Keratinocyte (primary cell): ENCODE results near the gene MOB1B. TPM values are rescaled to one million over a fixed set of nuclear protein-coding genes. Genes with fewer than 3 reads are reported as not detected.
"Not testable (repeated sequence)": the region's sequence is repeated elsewhere in the genome, so short reads cannot be mapped to it uniquely, and the experiment has no call there.

Experiments used
- DNase-seq: peaks from one replicate; pipeline ENCODE4 v3.0.0-alpha.2; 2011; ENCODE audit warnings: low read depth, missing footprints, low spot score
- FAIRE-seq: peaks from 2 replicates; lab custom pipeline; 2011; peaks lifted over from hg19 to GRCh38; lab: Jason Lieb, UNC
- H2AFZ ChIP-seq: 2 replicates; pipeline ENCODE4 v1.6.0; 2012; ENCODE audit warnings: low read length, control low read depth, inconsistent platforms; ENCODE audit not compliant: control insufficient read depth
- H3K27ac ChIP-seq: 2 replicates; pipeline ENCODE4 v1.5.1; 2011; ENCODE audit warnings: low read length; ENCODE audit not compliant: control insufficient read depth, insufficient read depth
- H3K27me3 ChIP-seq: 3 replicates; pipeline ENCODE4 v1.6.0; 2011; ENCODE audit warnings: low read length; ENCODE audit not compliant: control insufficient read depth, insufficient read depth; ENCODE audit errors: extremely low read depth
- H3K36me3 ChIP-seq, 2 experiments: 2 replicates in 1 of 2; 3 replicates in 1 of 2; pipeline ENCODE4 v1.5.1; 2011; ENCODE audit warnings: low read length in 2 of 2, mild to moderate bottlenecking in 1 of 2; ENCODE audit not compliant: control insufficient read depth in 2 of 2, insufficient read depth in 2 of 2; ENCODE audit errors: extremely low read depth in 1 of 2
- H3K4me1 ChIP-seq: 3 replicates; pipeline ENCODE4 v1.5.1; 2011; ENCODE audit warnings: low read length; ENCODE audit not compliant: control insufficient read depth, insufficient read depth; ENCODE audit errors: extremely low read depth
- H3K4me2 ChIP-seq: 3 replicates; pipeline ENCODE4 v1.6.0; 2011; ENCODE audit warnings: low read depth, low read length; ENCODE audit not compliant: control insufficient read depth, insufficient read depth; ENCODE audit errors: extremely low read depth
- H3K4me3 ChIP-seq, 3 experiments: fragments of 200-600 bp in 1 of 3; sonication (generic) in 1 of 3; 2 replicates in 2 of 3; 3 replicates in 1 of 3; pipeline ENCODE4 v1.5.1; 2011 to 2016; ENCODE audit warnings: low read length in 3 of 3, mild to moderate bottlenecking in 3 of 3, control low read depth in 2 of 3, inconsistent platforms in 1 of 3, low read depth in 1 of 3, mixed read lengths in 1 of 3, mixed run types in 1 of 3, moderate library complexity in 1 of 3; ENCODE audit not compliant: control insufficient read depth in 2 of 3, insufficient read depth in 2 of 3; ENCODE audit errors: extremely low read depth in 1 of 3
- H3K79me2 ChIP-seq: 2 replicates; pipeline ENCODE4 v1.6.0; 2012; ENCODE audit warnings: low read length; ENCODE audit not compliant: control insufficient read depth, insufficient read depth
- H3K9ac ChIP-seq: 3 replicates; pipeline ENCODE4 v1.6.0; 2011; ENCODE audit warnings: low read length; ENCODE audit not compliant: control insufficient read depth, insufficient read depth; ENCODE audit errors: extremely low read depth
- H3K9me1 ChIP-seq: 3 replicates; pipeline ENCODE4 v1.6.0; 2011; ENCODE audit warnings: low read length; ENCODE audit not compliant: control insufficient read depth, insufficient read depth; ENCODE audit errors: extremely low read depth
- H3K9me3 ChIP-seq: 2 replicates; pipeline ENCODE4 v1.5.1; 2012; ENCODE audit warnings: low read depth, low read length; ENCODE audit not compliant: control insufficient read depth
- H4K20me1 ChIP-seq: 3 replicates; pipeline ENCODE4 v1.6.0; 2011; ENCODE audit warnings: low read length; ENCODE audit not compliant: control insufficient read depth, insufficient read depth; ENCODE audit errors: extremely low read depth
- EZH2 ChIP-seq: IDR thresholded peaks from one replicate; pipeline ENCODE4 v1.6.1; 2012; ENCODE audit warnings: inconsistent platforms, mild to moderate bottlenecking, low read length, moderate library complexity
- dilution Hi-C: fragments of 300-500 bp; cut with MboI; formaldehyde crosslinking; loops from one replicate; pipeline ENCODE4 v1.7.0; 2020; ENCODE audit warnings: low sequenced_read_pairs; ENCODE audit not compliant: extremely low pct_ligation_motif_present
- polyA plus RNA-seq, 5 experiments: library from polyadenylated mRNA; depleted of rRNA in 3 of 5; stranded (reverse) in 3 of 5; stranded (forward) in 1 of 5; unstranded in 1 of 5; fragments of >200 nt; gene quantifications; 1 replicate in 1 of 5; 2 replicates in 3 of 5; 3 replicates in 1 of 5; pipeline versions ENCODE4 v1.2.1 to v1.2.3, GENCODE V29; 2011 to 2012; ENCODE audit warnings: missing spikeins in 2 of 5, low read depth in 1 of 5, low replicate concordance in 1 of 5
- TF ChIP-seq, protein P1 (sequence below), 3 experiments: IDR thresholded peaks in 1 of 3; conservative IDR thresholded peaks in 1 of 3; optimal IDR thresholded peaks in 1 of 3; 2 replicates in 2 of 3; 3 replicates in 1 of 3; pipeline versions ENCODE3 to v1.5.1; 2011; ENCODE audit warnings: low read length in 3 of 3, mild to moderate bottlenecking in 3 of 3, moderate library complexity in 2 of 3, control low read depth in 1 of 3, inconsistent platforms in 1 of 3; ENCODE audit not compliant: insufficient read depth in 2 of 3; ENCODE audit errors: extremely low read depth in 1 of 3

Gene MOB1B
- polyA plus RNA-seq, 1 donor (not counting 4 experiments of a cell fraction or from before 2014, with no cell fraction given) = 15.6 TPM

- no peak for DNase-seq
- FAIRE-seq = no peak
- no peaks in the 10 kb centered on the region for H3K9me3 ChIP-seq
- no peak for TF ChIP-seq EZH2
- TF ChIP-seq, protein P1, sequence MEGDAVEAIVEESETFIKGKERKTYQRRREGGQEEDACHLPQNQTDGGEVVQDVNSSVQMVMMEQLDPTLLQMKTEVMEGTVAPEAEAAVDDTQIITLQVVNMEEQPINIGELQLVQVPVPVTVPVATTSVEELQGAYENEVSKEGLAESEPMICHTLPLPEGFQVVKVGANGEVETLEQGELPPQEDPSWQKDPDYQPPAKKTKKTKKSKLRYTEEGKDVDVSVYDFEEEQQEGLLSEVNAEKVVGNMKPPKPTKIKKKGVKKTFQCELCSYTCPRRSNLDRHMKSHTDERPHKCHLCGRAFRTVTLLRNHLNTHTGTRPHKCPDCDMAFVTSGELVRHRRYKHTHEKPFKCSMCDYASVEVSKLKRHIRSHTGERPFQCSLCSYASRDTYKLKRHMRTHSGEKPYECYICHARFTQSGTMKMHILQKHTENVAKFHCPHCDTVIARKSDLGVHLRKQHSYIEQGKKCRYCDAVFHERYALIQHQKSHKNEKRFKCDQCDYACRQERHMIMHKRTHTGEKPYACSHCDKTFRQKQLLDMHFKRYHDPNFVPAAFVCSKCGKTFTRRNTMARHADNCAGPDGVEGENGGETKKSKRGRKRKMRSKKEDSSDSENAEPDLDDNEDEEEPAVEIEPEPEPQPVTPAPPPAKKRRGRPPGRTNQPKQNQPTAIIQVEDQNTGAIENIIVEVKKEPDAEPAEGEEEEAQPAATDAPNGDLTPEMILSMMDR (optimal IDR thresholded peaks at IDR 0.05 in 1 of 3, IDR thresholded peaks at IDR 0.05 in 1 of 3, conservative IDR thresholded peaks at IDR 0.05 in 1 of 3; ENCODE audit: extremely low read depth in 1 of 3, insufficient read depth in 2 of 3, low read length in 3 of 3) = no peak
- H2AFZ ChIP-seq = no peak overlapping the region
- H3K27ac ChIP-seq = no peak overlapping the region
- no peaks in the 10 kb centered on the region for H3K4me1 ChIP-seq
- no peaks in the 10 kb centered on the region for H4K20me1 ChIP-seq
- H3K27me3 ChIP-seq = no peaks in the 10 kb centered on the region
- dilution Hi-C loops = no loop called here
- H3K79me2 ChIP-seq = no peaks in the 10 kb centered on the region
- no peaks in the 10 kb centered on the region for H3K9me1 ChIP-seq
- H3K4me2 ChIP-seq = no peak overlapping the region
- no peak overlapping the region for H3K9ac ChIP-seq
- H3K4me3 ChIP-seq = no peak overlapping the region
- H3K36me3 ChIP-seq = no peaks in the 10 kb centered on the region
Measured at GRCh38 chr4:71029504-71029903, 127.3 kb downstream of the MOB1B start.

DNA sequence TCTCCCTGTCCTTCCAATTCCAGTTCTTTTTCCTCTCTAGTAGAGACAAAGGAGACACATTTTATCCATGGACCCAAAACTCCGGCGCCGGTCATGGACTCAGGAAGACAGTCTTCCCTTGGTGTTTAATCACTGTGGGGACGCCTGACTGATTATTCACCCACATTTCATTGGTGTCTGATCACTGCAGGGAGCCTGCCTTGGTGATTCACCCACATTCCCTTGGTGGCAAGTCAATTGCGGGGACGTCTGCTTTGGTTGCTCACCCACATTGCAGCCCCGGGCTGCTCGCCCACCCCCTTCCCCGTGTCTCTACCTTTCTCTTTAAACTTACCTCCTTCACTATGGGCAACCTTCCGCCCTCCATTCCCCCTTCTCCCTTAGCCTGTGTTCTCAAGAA, 129.9 kb downstream of the MOB1B start:
- H3K27me3 ChIP-seq, H3K4me1 ChIP-seq, H4K20me1 ChIP-seq, H3K9me1 ChIP-seq, H3K4me3 ChIP-seq, H3K27ac ChIP-seq, H3K9me3 ChIP-seq, H2AFZ ChIP-seq, H3K36me3 ChIP-seq, H3K4me2 ChIP-seq, H3K79me2 ChIP-seq, FAIRE-seq, H3K9ac ChIP-seq, dilution Hi-C loops, DNase-seq: not testable (repeated sequence)

Other genes with a start within 250 kb of the MOB1B start
- 0.06 TPM in 1 of 3 replicates, not detected in the others for gene JCHAIN, start 235.9 kb upstream of the MOB1B start, polyA plus RNA-seq
- gene UTP3, start 213.8 kb upstream of the MOB1B start, polyA plus RNA-seq = 17.0 to 27.7 TPM (median 18.5 TPM) in 3 replicates
- gene RUFY3, start 180.4 kb upstream of the MOB1B start, polyA plus RNA-seq = 9.4 to 18.9 TPM (median 18.5 TPM) in 3 replicates
- 71.5 to 121 TPM (median 77.9 TPM) in 3 replicates for gene GRSF1, start 62.5 kb upstream of the MOB1B start, polyA plus RNA-seq
- 4.4 to 11.3 TPM (median 7.2 TPM) in 3 replicates for gene DCK, start 91.3 kb downstream of the MOB1B start, polyA plus RNA-seq